ENCODE data around the gene FER. TPM values are rescaled to one million over a fixed set of nuclear protein-coding genes. Genes with fewer than 3 reads are reported as not detected.

The FER gene
- total RNA-seq, 5 donors from 2014 or later (not counting 1 experiment from before 2014, with no cell fraction given), result 7.0 to 19.6 (median 10.4) TPM

DNA sequence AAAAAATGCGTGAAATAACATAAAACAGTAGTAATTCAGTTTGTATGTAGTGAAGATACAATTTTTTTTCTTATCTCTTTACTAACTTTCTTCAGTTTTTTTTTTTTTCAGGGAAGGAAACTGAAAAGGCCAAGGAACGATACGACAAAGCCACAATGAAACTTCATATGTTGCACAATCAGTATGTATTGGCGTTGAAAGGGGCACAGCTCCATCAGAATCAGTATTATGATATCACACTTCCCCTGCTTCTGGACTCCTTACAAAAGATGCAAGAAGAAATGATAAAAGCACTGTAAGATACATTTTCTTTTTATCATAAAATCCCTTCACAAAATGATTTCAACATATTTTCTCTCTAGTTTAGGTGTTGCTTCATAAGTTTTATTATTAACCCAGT, 120.0 kb downstream of the FER start:
- no peaks in the 10 kb centered on the region for H3K4me1 Mint-ChIP-seq
- H3K9me3 Mint-ChIP-seq, result peaks cover 0 to 5% (median 0%) of the 10 kb centered on the region in 3 donors
- Histone ChIP-seq H3K4me1 (ENCODE audit: control insufficient read depth in 1 of 2, extremely low read depth in 1 of 2, insufficient read depth in 2 of 2, low read length in 2 of 2) (no peaks in the 10 kb centered on the region), H3K27me3 (replicated peaks in 1 of 2; ENCODE audit: control insufficient read depth in 2 of 2, extremely low read depth in 1 of 2, insufficient read depth in 2 of 2, low read length in 1 of 2) (no peaks in the 10 kb centered on the region), H3K27ac (ENCODE audit: low read length) (no peak overlapping the region), H3K9me3 (no peaks in the 10 kb centered on the region), H3K36me3 (ENCODE audit: control insufficient read depth in 2 of 2, extremely low read depth in 1 of 2, insufficient read depth in 1 of 2, low read length in 1 of 2) (no peaks in the 10 kb centered on the region), H3K4me3 (ENCODE audit: control insufficient read depth in 1 of 2, extremely low read depth in 1 of 2, low read length in 1 of 2) (no peak overlapping the region)
- H3K27me3 Mint-ChIP-seq, result no peaks in the 10 kb centered on the region
- no CpG with 5 or more reads among the region's 4 CpGs for WGBS (ENCODE audit: insufficient coverage)
- POLR2A ChIA-PET, result no interaction called here
- no peak overlapping the region for H3K4me3 Mint-ChIP-seq
- H3K36me3 Mint-ChIP-seq, result peaks cover 24% of the 10 kb centered on the region
- no peak overlapping the region for H3K27ac Mint-ChIP-seq
- DNase-seq (no peak), ATAC-seq (replicated peaks in 1 of 4) (no peak)
- CTCF ChIA-PET, result interaction anchor here in 1 of 2 donors (0.6 kb wide), 1 partner anchor 853 kb away, joined by 4 read pairs; no protein-coding TSS in a partner anchor

DNA sequence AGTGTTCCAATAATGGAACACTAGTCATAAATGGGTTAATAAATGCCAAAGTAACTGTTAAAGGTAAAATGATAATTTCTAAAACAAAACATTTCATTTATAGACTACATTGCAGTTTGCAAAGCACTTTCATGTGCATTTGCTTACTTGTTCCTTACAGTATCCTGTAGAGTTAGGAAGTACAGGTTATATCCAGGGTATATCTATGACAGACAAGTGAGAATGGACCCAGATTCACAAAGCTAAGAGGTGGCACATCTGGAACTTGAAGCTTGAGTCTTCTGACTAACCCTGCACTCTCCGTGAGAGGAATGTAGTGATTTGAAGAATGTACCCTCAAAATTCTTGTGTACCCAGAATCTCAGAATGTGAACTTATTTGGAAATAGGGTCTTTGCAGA, 121.4 kb downstream of the FER start:
- DNase-seq, result no peak
- Histone ChIP-seq H3K27ac (ENCODE audit: low read length) (no peak overlapping the region), H3K4me1 (ENCODE audit: control insufficient read depth in 1 of 2, extremely low read depth in 1 of 2, insufficient read depth in 2 of 2, low read length in 2 of 2) (no peaks in the 10 kb centered on the region), H3K9me3 (no peaks in the 10 kb centered on the region), H3K36me3 (ENCODE audit: control insufficient read depth in 2 of 2, extremely low read depth in 1 of 2, insufficient read depth in 1 of 2, low read length in 1 of 2) (no peaks in the 10 kb centered on the region), H3K4me3 (ENCODE audit: control insufficient read depth in 1 of 2, extremely low read depth in 1 of 2, low read length in 1 of 2) (no peak overlapping the region), H3K27me3 (replicated peaks in 1 of 2; ENCODE audit: control insufficient read depth in 2 of 2, extremely low read depth in 1 of 2, insufficient read depth in 2 of 2, low read length in 1 of 2) (no peaks in the 10 kb centered on the region)
- 100% methylated on average over 1 of the region's 1 CpG for WGBS (ENCODE audit: insufficient coverage)
- Mint-ChIP-seq H3K4me3 (no peak overlapping the region), H3K36me3 (peaks cover 24% of the 10 kb centered on the region), H3K4me1 (no peaks in the 10 kb centered on the region), H3K27ac (no peak overlapping the region), H3K9me3 (peaks cover 0 to 5% (median 0%) of the 10 kb centered on the region in 3 donors), H3K27me3 (no peaks in the 10 kb centered on the region)
- POLR2A ChIA-PET, result no interaction called here
- CTCF ChIA-PET, result no interaction called here
- ATAC-seq (replicated peaks in 1 of 4), result no peak

DNA sequence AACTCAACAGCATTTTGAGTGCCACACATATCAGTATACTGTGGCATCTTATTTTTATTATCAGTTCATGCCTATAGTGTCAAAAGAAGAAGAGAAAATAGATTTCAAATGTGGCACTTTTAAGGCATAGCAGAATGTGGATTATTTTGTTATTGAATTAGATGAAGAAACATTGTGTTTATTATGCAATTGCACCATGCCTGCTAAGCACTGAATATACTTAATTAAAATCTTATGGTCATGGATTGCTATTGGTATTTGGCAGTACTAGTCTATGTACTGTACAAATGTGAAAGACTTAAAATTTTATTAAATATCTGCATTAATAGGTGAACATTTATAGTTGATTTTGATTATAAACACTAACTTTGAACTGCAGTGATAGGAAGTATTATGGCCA, 128.8 kb downstream of the FER start:
- ATAC-seq (replicated peaks in 1 of 4), result no peak
- DNase-seq, result no peak
- H3K36me3 Mint-ChIP-seq, result peaks cover 8% of the 10 kb centered on the region
- no peak overlapping the region for H3K4me3 Mint-ChIP-seq
- Histone ChIP-seq H3K4me1 (ENCODE audit: control insufficient read depth in 1 of 2, extremely low read depth in 1 of 2, insufficient read depth in 2 of 2, low read length in 2 of 2) (no peaks in the 10 kb centered on the region), H3K4me3 (ENCODE audit: control insufficient read depth in 1 of 2, extremely low read depth in 1 of 2, low read length in 1 of 2) (no peak overlapping the region), H3K9me3 (no peaks in the 10 kb centered on the region), H3K27ac (ENCODE audit: low read length) (no peak overlapping the region), H3K36me3 (ENCODE audit: control insufficient read depth in 2 of 2, extremely low read depth in 1 of 2, insufficient read depth in 1 of 2, low read length in 1 of 2) (no peaks in the 10 kb centered on the region), H3K27me3 (replicated peaks in 1 of 2; ENCODE audit: control insufficient read depth in 2 of 2, extremely low read depth in 1 of 2, insufficient read depth in 2 of 2, low read length in 1 of 2) (no peaks in the 10 kb centered on the region)
- no peaks in the 10 kb centered on the region for H3K4me1 Mint-ChIP-seq
- H3K27ac Mint-ChIP-seq, result no peak overlapping the region
- H3K27me3 Mint-ChIP-seq, result no peaks in the 10 kb centered on the region
- CTCF ChIA-PET, result no interaction called here
- H3K9me3 Mint-ChIP-seq, result peaks cover 0 to 5% (median 4%) of the 10 kb centered on the region in 3 donors
- POLR2A ChIA-PET, result no interaction called here

DNA sequence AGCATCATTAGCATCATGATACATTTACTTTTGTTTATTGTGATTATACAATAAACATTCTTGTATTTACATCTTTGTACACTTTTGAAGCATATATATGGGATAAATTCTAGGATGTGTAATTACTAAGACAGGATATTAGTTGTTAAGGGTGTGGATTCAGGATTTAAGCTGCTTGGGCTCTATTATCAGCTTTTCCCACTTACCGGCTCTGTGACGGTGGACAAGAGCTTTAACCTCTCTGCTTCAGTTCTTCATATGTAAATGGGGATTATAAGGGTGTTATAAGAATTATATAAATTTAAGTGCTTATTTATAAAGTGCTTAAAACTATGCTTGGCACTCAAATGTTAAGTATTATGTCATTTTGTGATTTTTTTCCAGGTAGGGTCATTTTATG, 131.1 kb downstream of the FER start:
- no peaks in the 10 kb centered on the region for H3K4me1 Mint-ChIP-seq
- CTCF ChIA-PET, result no interaction called here
- H3K27me3 Mint-ChIP-seq, result no peaks in the 10 kb centered on the region
- DNase-seq (no peak), ATAC-seq (replicated peaks in 1 of 4) (no peak)
- H3K9me3 Mint-ChIP-seq, result peaks cover 0 to 5% (median 4%) of the 10 kb centered on the region in 3 donors
- Histone ChIP-seq H3K9me3 (no peaks in the 10 kb centered on the region), H3K36me3 (ENCODE audit: control insufficient read depth in 2 of 2, extremely low read depth in 1 of 2, insufficient read depth in 1 of 2, low read length in 1 of 2) (no peaks in the 10 kb centered on the region), H3K27me3 (replicated peaks in 1 of 2; ENCODE audit: control insufficient read depth in 2 of 2, extremely low read depth in 1 of 2, insufficient read depth in 2 of 2, low read length in 1 of 2) (no peaks in the 10 kb centered on the region), H3K27ac (ENCODE audit: low read length) (no peak overlapping the region), H3K4me3 (ENCODE audit: control insufficient read depth in 1 of 2, extremely low read depth in 1 of 2, low read length in 1 of 2) (no peak overlapping the region), H3K4me1 (ENCODE audit: control insufficient read depth in 1 of 2, extremely low read depth in 1 of 2, insufficient read depth in 2 of 2, low read length in 2 of 2) (no peaks in the 10 kb centered on the region)
- H3K36me3 Mint-ChIP-seq, result peaks cover 14% of the 10 kb centered on the region
- no peak overlapping the region for H3K27ac Mint-ChIP-seq
- no peak overlapping the region for H3K4me3 Mint-ChIP-seq
- 100% methylated on average over 1 of the region's 2 CpGs for WGBS (ENCODE audit: insufficient coverage)
- POLR2A ChIA-PET, result no interaction called here

DNA sequence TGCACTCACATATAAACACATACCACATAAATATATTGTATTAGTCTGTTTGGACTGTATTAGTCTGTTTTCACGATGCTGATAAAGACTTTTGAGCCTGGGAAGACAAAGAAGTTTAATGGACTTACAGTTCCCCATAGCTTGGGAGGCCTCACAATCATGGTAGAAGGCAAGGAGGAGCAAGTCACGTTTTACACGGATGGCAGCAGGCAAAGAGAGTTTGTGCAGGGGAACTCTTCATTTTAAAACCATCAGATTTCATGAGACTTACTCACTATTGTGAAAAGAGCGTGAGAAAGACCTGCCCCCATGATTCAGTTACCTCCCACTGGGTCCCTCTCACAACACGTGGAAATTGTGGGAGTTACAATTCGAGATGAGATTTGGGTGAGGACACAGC, 133.4 kb downstream of the FER start:
- H3K36me3 Mint-ChIP-seq, result peaks cover 30% of the 10 kb centered on the region
- Histone ChIP-seq H3K36me3 (ENCODE audit: control insufficient read depth in 2 of 2, extremely low read depth in 1 of 2, insufficient read depth in 1 of 2, low read length in 1 of 2) (no peaks in the 10 kb centered on the region), H3K9me3 (no peaks in the 10 kb centered on the region), H3K27ac (ENCODE audit: low read length) (no peak overlapping the region), H3K4me1 (ENCODE audit: control insufficient read depth in 1 of 2, extremely low read depth in 1 of 2, insufficient read depth in 2 of 2, low read length in 2 of 2) (no peaks in the 10 kb centered on the region), H3K4me3 (ENCODE audit: control insufficient read depth in 1 of 2, extremely low read depth in 1 of 2, low read length in 1 of 2) (no peak overlapping the region), H3K27me3 (replicated peaks in 1 of 2; ENCODE audit: control insufficient read depth in 2 of 2, extremely low read depth in 1 of 2, insufficient read depth in 2 of 2, low read length in 1 of 2) (no peaks in the 10 kb centered on the region)
- peaks cover 0 to 5% (median 4%) of the 10 kb centered on the region in 3 donors for H3K9me3 Mint-ChIP-seq
- 83% methylated on average over 1 of the region's 6 CpGs for WGBS (ENCODE audit: insufficient coverage)
- DNase-seq (no peak), ATAC-seq (replicated peaks in 1 of 4) (no peak)
- POLR2A ChIA-PET, result no interaction called here
- CTCF ChIA-PET, result no interaction called here
- H3K4me1 Mint-ChIP-seq, result no peaks in the 10 kb centered on the region
- no peak overlapping the region for H3K4me3 Mint-ChIP-seq
- no peak overlapping the region for H3K27ac Mint-ChIP-seq
- H3K27me3 Mint-ChIP-seq, result no peaks in the 10 kb centered on the region

DNA sequence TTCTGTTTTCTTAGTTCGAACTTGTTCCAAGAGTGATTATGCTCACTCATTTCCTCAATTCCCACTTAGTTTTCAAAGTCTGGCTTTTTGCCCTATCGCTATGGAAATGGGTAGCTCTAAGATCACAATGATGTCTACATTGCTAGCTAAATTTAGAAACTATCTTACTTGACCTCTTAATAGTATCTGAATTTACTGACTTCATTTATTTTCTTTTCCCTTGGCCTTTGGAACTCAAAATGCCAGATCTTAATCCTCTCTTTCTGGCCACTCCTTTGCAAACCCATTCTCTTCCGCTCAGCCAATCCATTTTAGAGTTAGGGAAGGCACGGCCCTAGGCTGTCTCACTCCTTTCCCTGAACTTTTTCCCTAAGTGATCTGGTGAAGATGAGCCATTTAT, 137.0 kb downstream of the FER start:
- H3K27ac Mint-ChIP-seq, result no peak overlapping the region
- H3K36me3 Mint-ChIP-seq, result peaks cover 30% of the 10 kb centered on the region
- Histone ChIP-seq H3K27ac (ENCODE audit: low read length) (no peak overlapping the region), H3K4me3 (ENCODE audit: control insufficient read depth in 1 of 2, extremely low read depth in 1 of 2, low read length in 1 of 2) (no peak overlapping the region), H3K4me1 (ENCODE audit: control insufficient read depth in 1 of 2, extremely low read depth in 1 of 2, insufficient read depth in 2 of 2, low read length in 2 of 2) (no peaks in the 10 kb centered on the region), H3K9me3 (no peaks in the 10 kb centered on the region), H3K36me3 (ENCODE audit: control insufficient read depth in 2 of 2, extremely low read depth in 1 of 2, insufficient read depth in 1 of 2, low read length in 1 of 2) (no peaks in the 10 kb centered on the region), H3K27me3 (replicated peaks in 1 of 2; ENCODE audit: control insufficient read depth in 2 of 2, extremely low read depth in 1 of 2, insufficient read depth in 2 of 2, low read length in 1 of 2) (no peaks in the 10 kb centered on the region)
- ATAC-seq (replicated peaks in 1 of 4) (no peak), DNase-seq (no peak)
- no CpG with 5 or more reads among the region's 4 CpGs for WGBS (ENCODE audit: insufficient coverage)
- no peaks in the 10 kb centered on the region for H3K4me1 Mint-ChIP-seq
- H3K27me3 Mint-ChIP-seq, result no peaks in the 10 kb centered on the region
- CTCF ChIA-PET, result interaction anchor here in 1 of 2 donors (0.7 kb wide), 1 partner anchor 11 kb away, joined by 3 read pairs; no protein-coding TSS in a partner anchor
- POLR2A ChIA-PET, result no interaction called here
- H3K9me3 Mint-ChIP-seq, result peaks cover 0 to 5% (median 4%) of the 10 kb centered on the region in 3 donors
- H3K4me3 Mint-ChIP-seq, result no peak overlapping the region

DNA sequence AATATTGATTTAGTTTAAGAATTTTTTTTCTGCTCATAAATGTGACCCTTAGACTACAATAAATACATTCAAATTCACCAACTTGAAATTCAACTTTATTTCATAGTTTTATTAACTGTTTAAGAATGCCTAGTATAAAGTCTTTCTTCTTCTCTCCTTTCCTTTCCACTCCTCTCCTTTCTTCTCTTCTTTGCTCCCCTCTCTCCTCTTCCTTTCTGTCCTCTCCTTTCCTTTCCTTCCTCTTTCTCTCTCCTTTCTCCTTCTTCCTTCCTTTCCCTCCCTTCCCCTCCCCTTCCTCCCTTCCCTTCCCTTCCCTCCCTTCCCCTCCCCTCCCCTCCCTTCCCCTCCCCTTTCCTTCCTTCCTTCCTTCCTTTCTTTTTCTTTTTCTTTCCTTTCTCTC, 150.6 kb downstream of the FER start:
- POLR2A ChIA-PET, result interaction anchor here (0.6 kb wide), 2 partner anchors 116 to 335 kb away, joined by 3 to 4 read pairs; no protein-coding TSS in a partner anchor
- H3K4me1 Mint-ChIP-seq, result no peaks in the 10 kb centered on the region
- no peaks in the 10 kb centered on the region for H3K36me3 ChIP-seq (ENCODE audit: control insufficient read depth in 2 of 2, extremely low read depth in 1 of 2, insufficient read depth in 1 of 2, low read length in 1 of 2)
- H3K4me1 ChIP-seq (ENCODE audit: control insufficient read depth in 1 of 2, extremely low read depth in 1 of 2, insufficient read depth in 2 of 2, low read length in 2 of 2), result no peaks in the 10 kb centered on the region
- H3K9me3 Mint-ChIP-seq, result no peaks in the 10 kb centered on the region
- H3K4me3 Mint-ChIP-seq, result no peak overlapping the region
- DNase-seq (no peak), ATAC-seq (replicated peaks in 1 of 4) (no peak)
- H3K27ac ChIP-seq (ENCODE audit: low read length), result no peak overlapping the region
- CTCF ChIA-PET, result no interaction called here
- H3K27ac Mint-ChIP-seq, result no peak overlapping the region
- H3K4me3 ChIP-seq (ENCODE audit: control insufficient read depth in 1 of 2, extremely low read depth in 1 of 2, low read length in 1 of 2), result no peak overlapping the region
- peaks cover 33% of the 10 kb centered on the region for H3K36me3 Mint-ChIP-seq
- H3K9me3 ChIP-seq, result no peaks in the 10 kb centered on the region
- no peaks in the 10 kb centered on the region for H3K27me3 ChIP-seq (replicated peaks in 1 of 2; ENCODE audit: control insufficient read depth in 2 of 2, extremely low read depth in 1 of 2, insufficient read depth in 2 of 2, low read length in 1 of 2)
- H3K27me3 Mint-ChIP-seq, result no peaks in the 10 kb centered on the region

Measured in T-cell (primary cell).